SK-N-SH (cell line): ENCODE measurements around the gene PSD. TPM values are rescaled to one million over a fixed set of nuclear protein-coding genes. Genes with fewer than 3 reads are reported as not detected.

Experiments used
- CTCF ChIA-PET: fragments of 300-600, 350-600 bp; formaldehyde crosslinking; extraction: SDS; loops from one replicate; lab custom pipeline; 2021; lab: Yijun Ruan, JAX
- POLR2A ChIA-PET: fragments of 350-600 bp; sonication (Branson Sonifier 250); formaldehyde crosslinking; extraction: SDS; loops from one replicate; lab custom pipeline; 2020; ENCODE audit warnings: antibody characterized with exemption, inconsistent platforms; lab: Yijun Ruan, JAX
- DNase-seq: peaks from one replicate; pipeline ENCODE4 v3.0.0; 2012
- H2AFZ ChIP-seq: fragments of 200-600 bp; sonication (generic); 2 replicates; pipeline ENCODE4 v1.8.1; 2016; ENCODE audit warnings: antibody characterized with exemption, mild to moderate bottlenecking, low read depth
- H3F3A ChIP-seq: fragments of 200-600 bp; sonication (generic); replicated peaks from 2 replicates; pipeline ENCODE3; 2016; ENCODE audit warnings: antibody characterized with exemption, mild to moderate bottlenecking; ENCODE audit not compliant: insufficient read depth
- H3K27ac ChIP-seq, 2 experiments: fragments of 200-500 bp in 1 of 2; fragments of 200-600 bp in 1 of 2; sonication (Bioruptor generic) in 1 of 2; sonication (generic), shearing (Covaris generic) in 1 of 2; 2 replicates each; pipeline versions ENCODE4 v1.5.1 to v1.6.1; 2014 to 2016; ENCODE audit warnings: low read depth in 2 of 2, inconsistent platforms in 1 of 2, low read length in 1 of 2, mild to moderate bottlenecking in 1 of 2, mixed read lengths in 1 of 2
- H3K27me3 ChIP-seq: fragments of 200-600 bp; sonication (generic), shearing (Covaris generic); 2 replicates; pipeline ENCODE4 v1.6.1; 2016; ENCODE audit warnings: mixed run types; ENCODE audit not compliant: insufficient read depth
- H3K36me3 ChIP-seq, 2 experiments: fragments of 200-500 bp in 1 of 2; fragments of 200-600 bp in 1 of 2; sonication (Bioruptor generic) in 1 of 2; sonication (generic) in 1 of 2; replicated peaks in 1 of 2; 2 replicates each; pipeline versions ENCODE3 to v1.5.1; 2014 to 2016; ENCODE audit warnings: low read length in 1 of 2, mild to moderate bottlenecking in 1 of 2; ENCODE audit not compliant: insufficient read depth in 2 of 2, control insufficient read depth in 1 of 2
- H3K4me1 ChIP-seq, 2 experiments: fragments of 200-500 bp in 1 of 2; fragments of 200-600 bp in 1 of 2; sonication (Bioruptor generic) in 1 of 2; sonication (generic), shearing (Covaris generic) in 1 of 2; 2 replicates each; pipeline versions ENCODE4 v1.5.1 to v1.6.1; 2014 to 2016; ENCODE audit warnings: low read depth in 1 of 2, low read length in 1 of 2, mixed run types in 1 of 2; ENCODE audit not compliant: insufficient read depth in 2 of 2, control insufficient read depth in 1 of 2
- H3K4me2 ChIP-seq: fragments of 200-600 bp; sonication (generic), shearing (Covaris generic); 2 replicates; pipeline ENCODE4 v1.6.1; 2017; ENCODE audit warnings: mixed run types
- H3K4me3 ChIP-seq, 2 experiments: fragments of 200-500 bp in 1 of 2; fragments of 200-600 bp in 1 of 2; sonication (Bioruptor generic) in 1 of 2; sonication (generic), shearing (Covaris generic) in 1 of 2; 2 replicates each; pipeline versions ENCODE4 v1.5.1 to v1.8.1; 2014 to 2016; ENCODE audit warnings: low read depth in 2 of 2, inconsistent platforms in 1 of 2, low read length in 1 of 2, mild to moderate bottlenecking in 1 of 2, mixed read lengths in 1 of 2, moderate library complexity in 1 of 2
- H3K79me2 ChIP-seq: fragments of 200-600 bp; sonication (generic); 2 replicates; pipeline ENCODE4 v1.8.1; 2017; ENCODE audit warnings: mild to moderate bottlenecking; ENCODE audit not compliant: insufficient read depth
- H3K9ac ChIP-seq: fragments of 200-600 bp; sonication (generic); 2 replicates; pipeline ENCODE4 v1.6.1; 2017; ENCODE audit warnings: mixed run types
- H3K9me2 ChIP-seq: fragments of 200-600 bp; sonication (generic); 2 replicates; pipeline ENCODE4 v1.6.1; 2017; ENCODE audit warnings: mixed run types
- H3K9me3 ChIP-seq: fragments of 200-600 bp; sonication (generic); 2 replicates; pipeline ENCODE4 v1.6.1; 2017; ENCODE audit warnings: mixed run types, mild to moderate bottlenecking, moderate library complexity
- H4K20me1 ChIP-seq: fragments of 200-600 bp; sonication (generic); 2 replicates; pipeline ENCODE4 v1.6.1; 2017; ENCODE audit warnings: mild to moderate bottlenecking, mixed run types; ENCODE audit not compliant: insufficient read depth
- ELF1 ChIP-seq: IDR thresholded peaks from 2 replicates; pipeline ENCODE4 v1.4.0; 2012
- EP300 ChIP-seq, 2 experiments: IDR thresholded peaks; 2 replicates each; pipeline versions ENCODE4 v1.4.0 to v1.6.1; 2012; ENCODE audit warnings: borderline replicate concordance in 1 of 2, low read depth in 1 of 2, low read length in 1 of 2
- EZH2phosphoT487 ChIP-seq: fragments of 200-600 bp; sonication (generic); IDR thresholded peaks from 2 replicates; pipeline ENCODE4 v1.6.1; 2017; ENCODE audit warnings: low read depth, mixed run types, mild to moderate bottlenecking, antibody characterized with exemption, moderate library complexity, borderline replicate concordance
- FOSL2 ChIP-seq: IDR thresholded peaks from 2 replicates; pipeline ENCODE4 v1.4.0; 2012; ENCODE audit warnings: low read depth, mild to moderate bottlenecking, moderate library complexity, borderline replicate concordance
- GATA2 ChIP-seq: sonication (generic); formaldehyde crosslinking; IDR thresholded peaks from 2 replicates; pipeline ENCODE4 v1.5.0; 2020; ENCODE audit warnings: mild to moderate bottlenecking, missing genetic modification reagents
- IRF3 ChIP-seq: fragments of 150-350 bp; IDR thresholded peaks from 2 replicates; pipeline ENCODE4 v1.6.1; 2016; ENCODE audit warnings: mild to moderate bottlenecking, low read depth, low read length
- JUND ChIP-seq: IDR thresholded peaks from 2 replicates; pipeline ENCODE4 v1.4.0; 2012
- MEF2A ChIP-seq: IDR thresholded peaks from 2 replicates; pipeline ENCODE4 v1.4.0; 2012; ENCODE audit warnings: low read depth, borderline replicate concordance
- NFIC ChIP-seq: IDR thresholded peaks from 2 replicates; pipeline ENCODE4 v1.4.0; 2012; ENCODE audit warnings: borderline replicate concordance
- NRF1 ChIP-seq: IDR thresholded peaks from 2 replicates; pipeline ENCODE4 v1.6.1; 2012; ENCODE audit warnings: low read depth, mild to moderate bottlenecking, low read length
- POLR2AphosphoS5 ChIP-seq: IDR thresholded peaks from 2 replicates; pipeline ENCODE4 v1.6.1; 2012; ENCODE audit warnings: low read depth, low read length
- RAD21 ChIP-seq: IDR thresholded peaks from 2 replicates; pipeline ENCODE4 v1.6.1; 2012; ENCODE audit warnings: mild to moderate bottlenecking, low read length
- REST ChIP-seq: IDR thresholded peaks from 2 replicates; pipeline ENCODE4 v1.6.1; 2012; ENCODE audit warnings: mild to moderate bottlenecking, low read depth, low read length, moderate library complexity
- RFX5 ChIP-seq: IDR thresholded peaks from 2 replicates; pipeline ENCODE4 v1.6.1; 2012; ENCODE audit warnings: mild to moderate bottlenecking, improper control_type of control experiment, low read length
- SIN3A ChIP-seq: IDR thresholded peaks from 2 replicates; pipeline ENCODE4 v1.6.1; 2012; ENCODE audit warnings: low read depth, mild to moderate bottlenecking, low read length, moderate library complexity, borderline replicate concordance
- SMC3 ChIP-seq: IDR thresholded peaks from 2 replicates; pipeline ENCODE4 v1.6.1; 2012; ENCODE audit warnings: low read depth, low read length, improper control_type of control experiment
- TCF12 ChIP-seq: IDR thresholded peaks from 2 replicates; pipeline ENCODE4 v1.4.0; 2012
- TEAD4 ChIP-seq: IDR thresholded peaks from 2 replicates; pipeline ENCODE4 v1.4.0; 2012; ENCODE audit warnings: mild to moderate bottlenecking, borderline replicate concordance; ENCODE audit not compliant: insufficient read depth
- USF1 ChIP-seq: IDR thresholded peaks from 2 replicates; pipeline ENCODE4 v1.4.0; 2012; ENCODE audit warnings: low read depth, borderline replicate concordance
- USF2 ChIP-seq: fragments of 150-350 bp; IDR thresholded peaks from 2 replicates; pipeline ENCODE4 v1.6.1; 2017; ENCODE audit warnings: antibody characterized with exemption, low read length, low read depth, borderline replicate concordance
- YY1 ChIP-seq: IDR thresholded peaks from 2 replicates; pipeline ENCODE4 v1.4.0; 2012; ENCODE audit warnings: low read depth, mild to moderate bottlenecking
- WGBS: methylation state at CpG from one replicate; pipeline ENCODE4 v1.1.6; 2017; ENCODE audit warnings: low lambda C conversion rate; 5-methylcytosine and 5-hydroxymethylcytosine counted together
- polyA plus RNA-seq, 3 experiments: library from polyadenylated mRNA; depleted of rRNA; stranded (reverse); fragments of >200 nt; gene quantifications; 2 replicates each; pipeline ENCODE4 v1.2.3, GENCODE V29; 2012

PSD gene
- polyA plus RNA-seq, 1 of the 3 experiments (the other 2 are of a cell fraction): 0.97 TPM

GRCh38 chr10:102438374-102438773 is 19.8 kb upstream of the PSD start:
- H3K27me3 ChIP-seq: no peaks in the 10 kb centered on the region
- H3K36me3 ChIP-seq: no peaks in the 10 kb centered on the region
- no peaks in the 10 kb centered on the region for H3K79me2 ChIP-seq
- H3F3A ChIP-seq: no peaks in the 10 kb centered on the region
- no peaks in the 10 kb centered on the region for H3K9me2 ChIP-seq
- TF ChIP-seq USF2 (no peak), JUND (no peak), FOSL2 (no peak), TEAD4 (no peak), USF1 (no peak), NRF1 (no peak), YY1 (no peak), MEF2A (no peak), RAD21 (no peak), EZH2phosphoT487 (no peak), NFIC (no peak), SMC3 (no peak), ELF1 (no peak), SIN3A (no peak)
- H3K9me3 ChIP-seq: no peaks in the 10 kb centered on the region
- ChIA-PET CTCF (no interaction called here), POLR2A (no interaction called here)
- H3K27ac ChIP-seq: no peak overlapping the region
- H3K4me1 ChIP-seq: no peaks in the 10 kb centered on the region; a peak in 1 of 4 replicates
- no peak overlapping the region for H3K9ac ChIP-seq
- DNase-seq: peak; percentile 29
- no peak overlapping the region for H2AFZ ChIP-seq
- H4K20me1 ChIP-seq: no peaks in the 10 kb centered on the region
- no peak overlapping the region for H3K4me2 ChIP-seq
- 94% methylated on average over 1 of the region's 1 CpG for WGBS
- H3K4me3 ChIP-seq: no peak overlapping the region

- TF ChIP-seq TCF12 (no peak), POLR2AphosphoS5 (no peak), USF2 (no peak), JUND (no peak), EP300 (IDR thresholded peaks at IDR 0.05; ENCODE audit: borderline replicate concordance in 1 of 2, low read depth in 1 of 2, low read length in 1 of 2) (no peak), ELF1 (no peak), GATA2 (CRISPR knock-in tag) (no peak), FOSL2 (no peak), RFX5 (no peak), REST (no peak), IRF3 (no peak), TEAD4 (no peak)
- DNase-seq: no peak
- H3F3A ChIP-seq: no peaks in the 10 kb centered on the region
- H3K9me3 ChIP-seq: no peaks in the 10 kb centered on the region
- no peaks in the 10 kb centered on the region for H3K79me2 ChIP-seq
- H3K4me1 ChIP-seq: no peaks in the 10 kb centered on the region; a peak in 1 of 4 replicates
- H3K9me2 ChIP-seq: no peaks in the 10 kb centered on the region
- no peaks in the 10 kb centered on the region for H3K27me3 ChIP-seq
- WGBS: 88% methylated on average over 3 of the region's 3 CpGs
- no peak overlapping the region for H3K4me2 ChIP-seq
- H3K4me3 ChIP-seq: no peak overlapping the region
- H3K27ac ChIP-seq: no peak overlapping the region
- POLR2A ChIA-PET: no interaction called here
- no peak overlapping the region for H2AFZ ChIP-seq
- no peaks in the 10 kb centered on the region for H3K36me3 ChIP-seq
- no peak overlapping the region for H3K9ac ChIP-seq
- CTCF ChIA-PET: interaction anchor here (1.4 to 3.7 kb wide), 2 partner anchors 15 to 33 kb away, joined by 4 to 23 read pairs; partner anchors contain the start of gene FBXL15
- no peaks in the 10 kb centered on the region for H4K20me1 ChIP-seq
Observed at GRCh38 chr10:102437515-102437914, 18.9 kb upstream of the PSD start.
